ENCODE data around the gene SLC24A4. TPM values are rescaled to one million over a fixed set of nuclear protein-coding genes. Genes with fewer than 3 reads are reported as not detected.

The SLC24A4 gene
- total RNA-seq, 1 donor from 2014 or later: 1.1 TPM

- H3K27me3 Mint-ChIP-seq (ENCODE audit: unreplicated experiment): peaks cover 7% of the 10 kb centered on the region
- H3K9me3 Mint-ChIP-seq (ENCODE audit: unreplicated experiment): no peaks in the 10 kb centered on the region
- peaks cover 19% of the 10 kb centered on the region for H3K4me1 Mint-ChIP-seq (ENCODE audit: unreplicated experiment)
- H3K4me3 Mint-ChIP-seq (ENCODE audit: unreplicated experiment): no peak overlapping the region
- TF ChIP-seq, protein P1, sequence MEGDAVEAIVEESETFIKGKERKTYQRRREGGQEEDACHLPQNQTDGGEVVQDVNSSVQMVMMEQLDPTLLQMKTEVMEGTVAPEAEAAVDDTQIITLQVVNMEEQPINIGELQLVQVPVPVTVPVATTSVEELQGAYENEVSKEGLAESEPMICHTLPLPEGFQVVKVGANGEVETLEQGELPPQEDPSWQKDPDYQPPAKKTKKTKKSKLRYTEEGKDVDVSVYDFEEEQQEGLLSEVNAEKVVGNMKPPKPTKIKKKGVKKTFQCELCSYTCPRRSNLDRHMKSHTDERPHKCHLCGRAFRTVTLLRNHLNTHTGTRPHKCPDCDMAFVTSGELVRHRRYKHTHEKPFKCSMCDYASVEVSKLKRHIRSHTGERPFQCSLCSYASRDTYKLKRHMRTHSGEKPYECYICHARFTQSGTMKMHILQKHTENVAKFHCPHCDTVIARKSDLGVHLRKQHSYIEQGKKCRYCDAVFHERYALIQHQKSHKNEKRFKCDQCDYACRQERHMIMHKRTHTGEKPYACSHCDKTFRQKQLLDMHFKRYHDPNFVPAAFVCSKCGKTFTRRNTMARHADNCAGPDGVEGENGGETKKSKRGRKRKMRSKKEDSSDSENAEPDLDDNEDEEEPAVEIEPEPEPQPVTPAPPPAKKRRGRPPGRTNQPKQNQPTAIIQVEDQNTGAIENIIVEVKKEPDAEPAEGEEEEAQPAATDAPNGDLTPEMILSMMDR (IDR thresholded peaks at IDR 0.05; ENCODE audit: unreplicated experiment): no peak
- DNase-seq (ENCODE audit: low spot score): no peak
- no peak overlapping the region for H3K27ac Mint-ChIP-seq (ENCODE audit: unreplicated experiment)
- H3K36me3 Mint-ChIP-seq (ENCODE audit: low read depth, unreplicated experiment): no peaks in the 10 kb centered on the region
Observed at GRCh38 chr14:92507174-92507768, 184.3 kb downstream of the SLC24A4 start.

DNA sequence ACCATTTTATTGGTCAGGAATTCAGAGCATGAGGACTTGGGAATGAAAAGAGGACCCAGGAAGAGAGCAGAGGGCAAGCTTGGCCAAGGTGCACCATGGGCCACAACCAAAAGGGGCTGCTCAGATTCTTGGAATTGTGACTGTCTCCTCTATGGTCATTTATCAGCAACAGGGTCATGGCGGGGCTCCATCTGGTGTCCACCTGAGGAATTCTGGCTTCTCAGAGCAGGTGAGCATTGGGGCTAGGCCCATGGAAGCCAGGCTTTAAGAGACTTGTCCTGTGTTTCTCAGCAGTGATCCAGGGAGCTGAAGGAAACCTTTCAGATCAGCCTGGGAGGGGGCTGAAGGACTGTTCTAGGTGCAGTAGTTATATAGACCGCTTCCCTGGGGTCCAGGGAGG lies 188.0 kb downstream of the SLC24A4 start:
- DNase-seq (ENCODE audit: low spot score): no peak
- no peak overlapping the region for H3K27ac Mint-ChIP-seq (ENCODE audit: unreplicated experiment)
- TF ChIP-seq, protein P1 (IDR thresholded peaks at IDR 0.05; ENCODE audit: unreplicated experiment): no peak
- H3K27me3 Mint-ChIP-seq (ENCODE audit: unreplicated experiment): peaks cover 6% of the 10 kb centered on the region
- H3K4me1 Mint-ChIP-seq (ENCODE audit: unreplicated experiment): peaks cover 17% of the 10 kb centered on the region
- no peaks in the 10 kb centered on the region for H3K36me3 Mint-ChIP-seq (ENCODE audit: low read depth, unreplicated experiment)
- no peaks in the 10 kb centered on the region for H3K9me3 Mint-ChIP-seq (ENCODE audit: unreplicated experiment)
- no peak overlapping the region for H3K4me3 Mint-ChIP-seq (ENCODE audit: unreplicated experiment)

GRCh38 chr14:92511453-92512238 lies 188.7 kb downstream of the SLC24A4 start:
- no peaks in the 10 kb centered on the region for H3K9me3 Mint-ChIP-seq (ENCODE audit: unreplicated experiment)
- no peak for DNase-seq (ENCODE audit: low spot score)
- H3K27me3 Mint-ChIP-seq (ENCODE audit: unreplicated experiment): peaks cover 6% of the 10 kb centered on the region
- TF ChIP-seq, protein P1 (IDR thresholded peaks at IDR 0.05; ENCODE audit: unreplicated experiment): no peak
- H3K27ac Mint-ChIP-seq (ENCODE audit: unreplicated experiment): no peak overlapping the region
- no peak overlapping the region for H3K4me3 Mint-ChIP-seq (ENCODE audit: unreplicated experiment)
- H3K4me1 Mint-ChIP-seq (ENCODE audit: unreplicated experiment): peaks cover 17% of the 10 kb centered on the region
- H3K36me3 Mint-ChIP-seq (ENCODE audit: low read depth, unreplicated experiment): peaks cover under 1% of the 10 kb centered on the region

- TF ChIP-seq, protein P1 (IDR thresholded peaks at IDR 0.05; ENCODE audit: unreplicated experiment): no peak
- Mint-ChIP-seq H3K27me3 (ENCODE audit: unreplicated experiment) (peaks cover 6% of the 10 kb centered on the region), H3K36me3 (ENCODE audit: low read depth, unreplicated experiment) (peaks cover 5% of the 10 kb centered on the region), H3K27ac (ENCODE audit: unreplicated experiment) (no peak overlapping the region), H3K9me3 (ENCODE audit: unreplicated experiment) (no peaks in the 10 kb centered on the region), H3K4me1 (ENCODE audit: unreplicated experiment) (peaks cover 21% of the 10 kb centered on the region), H3K4me3 (ENCODE audit: unreplicated experiment) (peak overlapping the region; percentile 86)
- DNase-seq (ENCODE audit: low spot score): no peak
Observed at GRCh38 chr14:92512807-92513203, 189.8 kb downstream of the SLC24A4 start.

Data from endothelial cell (in vitro differentiated cells).